Esophagus muscularis mucosa (tissue), 4 donors: Measurements from ENCODE around the gene FRS3. TPM values are rescaled to one million over a fixed set of nuclear protein-coding genes. Genes with fewer than 3 reads are reported as not detected.
"Not testable (repeated sequence)": the region's sequence is repeated elsewhere in the genome, so short reads cannot be mapped to it uniquely, and the experiment has no call there.

Experiments
- DNase-seq: peaks from one replicate; pipeline ENCODE4 v3.0.0-alpha.2; 2017; ENCODE audit errors: extremely low spot score
- H3K27ac ChIP-seq, 4 donors: fragments of 200-600 bp; sonication (generic); replicated peaks in 1 of 4; 1 replicate in 3 of 4; 2 replicates in 1 of 4; pipeline ENCODE4 v1.5.1; 2016 to 2019; ENCODE audit warnings: mild to moderate bottlenecking in 1 of 4
- H3K27me3 ChIP-seq, 4 donors: fragments of 200-600 bp; sonication (generic); one replicate each; pipeline versions ENCODE4 v1.5.1 to v1.6.0; 2016 to 2019
- H3K36me3 ChIP-seq, 4 donors: fragments of 200-600 bp; sonication (generic); one replicate each; pipeline ENCODE4 v1.5.1; 2016 to 2019
- H3K4me1 ChIP-seq, 4 donors: fragments of 200-600 bp; sonication (generic); one replicate each; pipeline ENCODE4 v1.5.1; 2016 to 2019
- H3K4me3 ChIP-seq, 4 donors: fragments of 200-600 bp; sonication (generic); 1 replicate in 2 of 4; 2 replicates in 2 of 4; pipeline ENCODE4 v1.5.1; 2016 to 2019; ENCODE audit warnings: mild to moderate bottlenecking in 4 of 4, moderate library complexity in 1 of 4
- H3K9me3 ChIP-seq, 4 donors: fragments of 200-600 bp; sonication (generic); 1 replicate in 3 of 4; 2 replicates in 1 of 4; pipeline ENCODE4 v1.5.1; 2016 to 2019
- EP300 ChIP-seq: sonication (generic); formaldehyde crosslinking; IDR thresholded peaks from one replicate; pipeline ENCODE4 v1.6.1; 2017; ENCODE audit warnings: antibody characterized with exemption
- POLR2A ChIP-seq: fragments of 450-650 bp; IDR thresholded peaks from one replicate; pipeline ENCODE4 v1.6.1; 2017; ENCODE audit warnings: antibody characterized with exemption, moderate library complexity, mild to moderate bottlenecking, low read depth
- POLR2AphosphoS5 ChIP-seq, 2 donors: sonication (generic); formaldehyde crosslinking; IDR thresholded peaks; one replicate each; pipeline ENCODE4 v1.6.1; 2017; ENCODE audit warnings: antibody characterized with exemption in 2 of 2
- WGBS: methylation state at CpG from one replicate; pipeline ENCODE4 v1.1.5; 2018; 5-methylcytosine and 5-hydroxymethylcytosine counted together
- intact Hi-C: fragments of 100-400 bp; cut with DNase I; formaldehyde crosslinking; loops from one replicate; pipeline ENCODE4 v1.15.1; 2023
- total RNA-seq, 4 donors: library from RNA; depleted of rRNA; stranded (reverse); fragments of >200 nt; gene quantifications; one replicate each; pipeline versions ENCODE4 v1.1.0 to v1.2.1, GENCODE V29; 2016
- TF ChIP-seq, protein P1 (sequence below), 3 experiments: fragments of 200-600 bp in 2 of 3; fragments of 450-650 bp in 1 of 3; sonication (generic) in 2 of 3; IDR thresholded peaks; one replicate each; pipeline ENCODE4 v1.5.1; 2017 to 2019; ENCODE audit warnings: antibody characterized with exemption in 3 of 3, mild to moderate bottlenecking in 2 of 3, moderate library complexity in 1 of 3

FRS3 gene
- total RNA-seq, 4 donors from 2014 or later, result 5.0 to 9.9 (median 6.7) TPM

- Histone ChIP-seq H3K9me3 (no peaks in the 10 kb centered on the region), H3K27ac (peak overlapping the region; percentile 22 to 64 (median 43)), H3K4me1 (peaks cover 12 to 17% (median 15%) of the 10 kb centered on the region in 4 donors), H3K27me3 (no peaks in the 10 kb centered on the region), H3K4me3 (no peak overlapping the region), H3K36me3 (peaks cover 20 to 32% (median 27%) of the 10 kb centered on the region in 4 donors)
- WGBS, result 47% methylated on average over 8 of the region's 12 CpGs
- intact Hi-C loops, result no loop called here
- no peak for TF ChIP-seq POLR2AphosphoS5 (IDR thresholded peaks at IDR 0.05)
- DNase-seq, result no peak
Observed at GRCh38 chr6:41767112-41767833, 12.4 kb downstream of the FRS3 start.

DNA sequence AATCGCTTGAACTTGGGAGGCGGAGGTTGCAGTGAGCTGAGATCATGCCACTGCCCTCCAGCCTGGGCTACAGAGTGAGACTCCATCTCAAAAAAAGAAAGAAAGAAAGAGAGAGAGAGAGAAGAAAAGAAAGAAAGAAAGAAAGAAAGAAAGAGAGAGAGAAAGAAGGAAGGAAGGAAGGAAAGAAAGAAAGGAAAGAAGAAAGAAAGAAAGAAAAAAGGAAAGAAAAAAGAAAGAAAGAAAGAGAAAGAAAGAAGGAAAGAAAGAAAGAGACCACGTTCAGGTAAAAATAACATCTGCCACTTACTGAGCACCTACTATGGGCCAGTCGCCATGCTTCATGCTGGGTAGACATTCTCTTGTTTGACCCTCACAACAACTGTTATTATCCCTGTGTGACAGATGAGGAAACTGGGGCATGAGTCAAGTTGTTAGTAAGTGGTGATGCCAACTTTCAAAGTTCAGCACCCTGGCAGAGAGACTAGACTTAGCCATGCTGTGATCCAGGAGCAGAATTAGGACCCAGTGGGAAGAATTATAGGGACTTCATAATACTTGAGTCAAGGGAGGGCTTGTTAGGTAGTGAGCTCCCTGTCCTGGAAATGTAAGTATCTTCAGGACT is 13.5 kb downstream of the FRS3 start:
- WGBS, result 94% methylated on average over 4 of the region's 4 CpGs

DNA sequence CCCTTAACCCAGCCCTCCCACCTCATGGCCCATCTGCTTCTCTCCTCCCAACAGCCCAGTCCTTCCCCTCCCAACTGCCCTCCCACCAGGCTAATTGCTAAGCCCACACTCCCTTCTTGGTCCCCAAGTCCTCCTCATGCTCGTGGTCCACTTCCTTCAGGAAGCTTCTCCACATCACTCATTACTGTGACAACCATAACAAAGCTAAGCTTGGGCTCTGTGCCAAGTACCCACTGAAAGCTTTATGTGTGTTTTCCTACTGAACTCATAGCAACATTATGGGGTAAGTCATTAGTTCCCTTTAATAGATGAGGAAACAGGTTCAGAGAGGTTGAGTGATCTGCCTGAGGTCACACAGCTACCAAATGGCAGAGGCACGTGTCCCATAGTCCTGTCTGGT is 16.2 kb downstream of the FRS3 start:
- no peak for TF ChIP-seq POLR2A
- no peak for TF ChIP-seq EP300
- TF ChIP-seq POLR2AphosphoS5 (IDR thresholded peaks at IDR 0.05), result no peak
- TF ChIP-seq, protein P1, sequence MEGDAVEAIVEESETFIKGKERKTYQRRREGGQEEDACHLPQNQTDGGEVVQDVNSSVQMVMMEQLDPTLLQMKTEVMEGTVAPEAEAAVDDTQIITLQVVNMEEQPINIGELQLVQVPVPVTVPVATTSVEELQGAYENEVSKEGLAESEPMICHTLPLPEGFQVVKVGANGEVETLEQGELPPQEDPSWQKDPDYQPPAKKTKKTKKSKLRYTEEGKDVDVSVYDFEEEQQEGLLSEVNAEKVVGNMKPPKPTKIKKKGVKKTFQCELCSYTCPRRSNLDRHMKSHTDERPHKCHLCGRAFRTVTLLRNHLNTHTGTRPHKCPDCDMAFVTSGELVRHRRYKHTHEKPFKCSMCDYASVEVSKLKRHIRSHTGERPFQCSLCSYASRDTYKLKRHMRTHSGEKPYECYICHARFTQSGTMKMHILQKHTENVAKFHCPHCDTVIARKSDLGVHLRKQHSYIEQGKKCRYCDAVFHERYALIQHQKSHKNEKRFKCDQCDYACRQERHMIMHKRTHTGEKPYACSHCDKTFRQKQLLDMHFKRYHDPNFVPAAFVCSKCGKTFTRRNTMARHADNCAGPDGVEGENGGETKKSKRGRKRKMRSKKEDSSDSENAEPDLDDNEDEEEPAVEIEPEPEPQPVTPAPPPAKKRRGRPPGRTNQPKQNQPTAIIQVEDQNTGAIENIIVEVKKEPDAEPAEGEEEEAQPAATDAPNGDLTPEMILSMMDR (IDR thresholded peaks at IDR 0.05), result no peak
- WGBS, result 28% methylated on average over 2 of the region's 2 CpGs
- Histone ChIP-seq H3K9me3 (no peaks in the 10 kb centered on the region), H3K36me3 (no peaks in the 10 kb centered on the region), H3K27ac (no peak overlapping the region), H3K27me3 (no peaks in the 10 kb centered on the region), H3K4me1 (peaks cover 12 to 17% (median 15%) of the 10 kb centered on the region in 4 donors), H3K4me3 (no peak overlapping the region)
- intact Hi-C loops, result no loop called here
- no peak for DNase-seq

More for the DNA sequence above, 13.5 kb downstream of the FRS3 start:
- H3K4me3 ChIP-seq, intact Hi-C loops, DNase-seq, H3K9me3 ChIP-seq, H3K27me3 ChIP-seq: not testable (repeated sequence)
- H3K4me1 ChIP-seq, result peaks cover 12 to 17% (median 15%) of the 10 kb centered on the region in 4 donors
- H3K36me3 ChIP-seq, result peaks cover 9 to 21% (median 16%) of the 10 kb centered on the region in 4 donors
- peak overlapping the region in 1 of 4 donors; percentile 64 for H3K27ac ChIP-seq

DNA sequence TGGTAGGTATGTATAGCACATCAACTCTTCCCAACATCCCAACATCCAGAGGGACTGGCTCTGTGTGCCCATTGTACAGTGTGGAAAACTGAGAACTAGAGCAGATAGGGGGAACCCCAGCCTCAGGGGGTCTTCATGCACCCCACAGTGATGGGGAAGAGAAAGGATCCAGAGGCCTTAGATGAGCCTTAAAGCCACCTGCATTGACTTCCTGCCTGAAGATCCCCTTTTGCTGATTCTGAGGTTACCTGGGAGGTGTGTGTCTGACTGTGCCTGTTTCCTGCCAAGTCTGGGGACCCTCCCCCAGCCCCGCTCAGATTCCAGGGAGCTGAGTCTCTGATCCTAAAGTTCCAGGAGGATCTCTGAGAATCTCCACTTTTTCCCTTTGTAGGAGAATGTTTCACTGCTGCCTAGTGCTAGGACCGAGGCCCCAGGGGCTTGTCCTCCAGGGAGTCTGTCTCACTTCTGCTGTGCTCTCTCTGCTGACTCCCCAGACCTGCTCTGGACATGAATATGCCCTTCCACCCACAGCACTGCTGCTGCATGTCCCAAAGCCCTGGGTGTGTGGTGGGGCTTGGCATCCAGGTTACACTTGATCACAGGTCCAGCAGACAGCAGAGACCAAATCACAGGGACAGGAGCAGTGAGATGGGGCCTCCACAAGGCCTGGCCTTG is 19.7 kb downstream of the FRS3 start:
- no peak overlapping the region for H3K4me3 ChIP-seq
- WGBS, result 95% methylated on average over 2 of the region's 2 CpGs
- DNase-seq, result no peak
- no peak overlapping the region for H3K27ac ChIP-seq
- H3K27me3 ChIP-seq, result no peaks in the 10 kb centered on the region
- H3K9me3 ChIP-seq, result no peaks in the 10 kb centered on the region
- no peaks in the 10 kb centered on the region for H3K36me3 ChIP-seq
- no peaks in the 10 kb centered on the region for H3K4me1 ChIP-seq
- no peak for TF ChIP-seq EP300
- TF ChIP-seq, protein P1 (IDR thresholded peaks at IDR 0.05), result no peak
- intact Hi-C loops, result no loop called here

- no peak overlapping the region for H3K4me3 ChIP-seq
- no peaks in the 10 kb centered on the region for H3K27me3 ChIP-seq
- no peak overlapping the region for H3K27ac ChIP-seq
- TF ChIP-seq, protein P1 (IDR thresholded peaks at IDR 0.05), result no peak
- TF ChIP-seq POLR2AphosphoS5 (IDR thresholded peaks at IDR 0.05), result no peak
- no peak for TF ChIP-seq EP300
- no peak for TF ChIP-seq POLR2A
- no peaks in the 10 kb centered on the region for H3K36me3 ChIP-seq
- H3K4me1 ChIP-seq, result no peaks in the 10 kb centered on the region
- no peaks in the 10 kb centered on the region for H3K9me3 ChIP-seq
- intact Hi-C loops, result no loop called here
- no peak for DNase-seq
- 82% methylated on average over 12 of the region's 13 CpGs for WGBS
Observed at GRCh38 chr6:41759106-41759904, 20.4 kb downstream of the FRS3 start.
